ENCODE data around the gene MYO16.

GRCh38 chr13:108944760-108945159 lies 315.3 kb downstream of the MYO16 start:
- TF ChIP-seq CTCF (conservative IDR thresholded peaks at IDR 0.05; ENCODE audit: low read depth, low read length) (no peak), EZH2 (IDR thresholded peaks at IDR 0.05; ENCODE audit: borderline replicate concordance, low read depth, low read length, poor library complexity, severe bottlenecking) (no peak)
